ENCODE results near the gene RER1. TPM values are rescaled to one million over a fixed set of nuclear protein-coding genes. Genes with fewer than 3 reads are reported as not detected.

Gene RER1
- polyA plus RNA-seq, 1 donor from 2014 or later = 58.7 TPM

GRCh38 chr1:2354511-2355372, 36.9 kb upstream of the RER1 start:
- Histone ChIP-seq H4K20me1 (ENCODE audit: insufficient read depth) (no peaks in the 10 kb centered on the region), H3F3A (ENCODE audit: insufficient read depth, low read length, poor library complexity, severe bottlenecking) (no peaks in the 10 kb centered on the region), H3K9me3 (ENCODE audit: low read length) (no peaks in the 10 kb centered on the region), H3K4me3 (ENCODE audit: low read length) (no peak overlapping the region), H3K27ac (ENCODE audit: low read length) (no peak overlapping the region), H3K9me2 (ENCODE audit: insufficient read depth, low read length) (no peaks in the 10 kb centered on the region), H3K36me3 (ENCODE audit: insufficient read depth, low read length) (no peaks in the 10 kb centered on the region), H3K9ac (ENCODE audit: low read length) (no peak overlapping the region), H2AFZ (ENCODE audit: low read depth, low read length) (no peak overlapping the region), H3K27me3 (ENCODE audit: insufficient read depth, low read depth, low read length) (no peaks in the 10 kb centered on the region), H3K4me2 (ENCODE audit: low read length) (no peak overlapping the region), H3K79me2 (replicated peaks; ENCODE audit: insufficient read depth, low read length) (no peaks in the 10 kb centered on the region)
- no peak for TF ChIP-seq POLR2AphosphoS5 (IDR thresholded peaks at IDR 0.05)
- TF ChIP-seq SMC3 (conservative IDR thresholded peaks at IDR 0.05; ENCODE audit: poor library complexity) = no peak
- no peak for TF ChIP-seq REST (IDR thresholded peaks at IDR 0.05; ENCODE audit: borderline replicate concordance)
- no peak for TF ChIP-seq RAD21 (conservative IDR thresholded peaks at IDR 0.05)
- no peak for TF ChIP-seq EZH2 (IDR thresholded peaks at IDR 0.05; ENCODE audit: borderline replicate concordance, insufficient read depth, low read length, poor library complexity, severe bottlenecking)
- no peak for TF ChIP-seq MXI1 (conservative IDR thresholded peaks at IDR 0.05; ENCODE audit: poor library complexity, severe bottlenecking)

- TF ChIP-seq EZH2 (IDR thresholded peaks at IDR 0.05; ENCODE audit: borderline replicate concordance, insufficient read depth, low read length, poor library complexity, severe bottlenecking) (no peak), EP300 (conservative IDR thresholded peaks at IDR 0.05; ENCODE audit: poor library complexity, severe bottlenecking) (no peak), SMC3 (conservative IDR thresholded peaks at IDR 0.05; ENCODE audit: poor library complexity) (no peak), POLR2AphosphoS5 (IDR thresholded peaks at IDR 0.05) (no peak), TAF1 (IDR thresholded peaks at IDR 0.05; ENCODE audit: low read depth) (no peak), RAD21 (conservative IDR thresholded peaks at IDR 0.05) (no peak), REST (IDR thresholded peaks at IDR 0.05; ENCODE audit: borderline replicate concordance) (no peak), MXI1 (conservative IDR thresholded peaks at IDR 0.05; ENCODE audit: poor library complexity, severe bottlenecking) (no peak)
- TF ChIP-seq, protein P1, sequence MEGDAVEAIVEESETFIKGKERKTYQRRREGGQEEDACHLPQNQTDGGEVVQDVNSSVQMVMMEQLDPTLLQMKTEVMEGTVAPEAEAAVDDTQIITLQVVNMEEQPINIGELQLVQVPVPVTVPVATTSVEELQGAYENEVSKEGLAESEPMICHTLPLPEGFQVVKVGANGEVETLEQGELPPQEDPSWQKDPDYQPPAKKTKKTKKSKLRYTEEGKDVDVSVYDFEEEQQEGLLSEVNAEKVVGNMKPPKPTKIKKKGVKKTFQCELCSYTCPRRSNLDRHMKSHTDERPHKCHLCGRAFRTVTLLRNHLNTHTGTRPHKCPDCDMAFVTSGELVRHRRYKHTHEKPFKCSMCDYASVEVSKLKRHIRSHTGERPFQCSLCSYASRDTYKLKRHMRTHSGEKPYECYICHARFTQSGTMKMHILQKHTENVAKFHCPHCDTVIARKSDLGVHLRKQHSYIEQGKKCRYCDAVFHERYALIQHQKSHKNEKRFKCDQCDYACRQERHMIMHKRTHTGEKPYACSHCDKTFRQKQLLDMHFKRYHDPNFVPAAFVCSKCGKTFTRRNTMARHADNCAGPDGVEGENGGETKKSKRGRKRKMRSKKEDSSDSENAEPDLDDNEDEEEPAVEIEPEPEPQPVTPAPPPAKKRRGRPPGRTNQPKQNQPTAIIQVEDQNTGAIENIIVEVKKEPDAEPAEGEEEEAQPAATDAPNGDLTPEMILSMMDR (IDR thresholded peaks at IDR 0.05; ENCODE audit: poor library complexity, severe bottlenecking) = no peak
- Histone ChIP-seq H3K36me3 (ENCODE audit: insufficient read depth, low read length) (no peaks in the 10 kb centered on the region), H3K9me3 (ENCODE audit: low read length) (no peaks in the 10 kb centered on the region), H3K27me3 (ENCODE audit: insufficient read depth, low read depth, low read length) (no peaks in the 10 kb centered on the region), H3K9ac (ENCODE audit: low read length) (no peak overlapping the region), H3K79me2 (replicated peaks; ENCODE audit: insufficient read depth, low read length) (no peaks in the 10 kb centered on the region), H4K20me1 (ENCODE audit: insufficient read depth) (no peaks in the 10 kb centered on the region), H3K27ac (ENCODE audit: low read length) (no peak overlapping the region), H3K4me3 (ENCODE audit: low read length) (no peak overlapping the region), H3F3A (ENCODE audit: insufficient read depth, low read length, poor library complexity, severe bottlenecking) (no peaks in the 10 kb centered on the region), H3K4me2 (ENCODE audit: low read length) (no peak overlapping the region), H3K9me2 (ENCODE audit: insufficient read depth, low read length) (no peaks in the 10 kb centered on the region), H2AFZ (ENCODE audit: low read depth, low read length) (no peak overlapping the region)
Measured at GRCh38 chr1:2355373-2356261, 36.0 kb upstream of the RER1 start.
